Measurements from ENCODE around the gene SOX6. TPM values are rescaled to one million over a fixed set of nuclear protein-coding genes. Genes with fewer than 3 reads are reported as not detected.

SOX6 gene
- total and polyA plus RNA-seq, 7 donors: 0.61 to 47.6 (median 14.6) TPM

DNA sequence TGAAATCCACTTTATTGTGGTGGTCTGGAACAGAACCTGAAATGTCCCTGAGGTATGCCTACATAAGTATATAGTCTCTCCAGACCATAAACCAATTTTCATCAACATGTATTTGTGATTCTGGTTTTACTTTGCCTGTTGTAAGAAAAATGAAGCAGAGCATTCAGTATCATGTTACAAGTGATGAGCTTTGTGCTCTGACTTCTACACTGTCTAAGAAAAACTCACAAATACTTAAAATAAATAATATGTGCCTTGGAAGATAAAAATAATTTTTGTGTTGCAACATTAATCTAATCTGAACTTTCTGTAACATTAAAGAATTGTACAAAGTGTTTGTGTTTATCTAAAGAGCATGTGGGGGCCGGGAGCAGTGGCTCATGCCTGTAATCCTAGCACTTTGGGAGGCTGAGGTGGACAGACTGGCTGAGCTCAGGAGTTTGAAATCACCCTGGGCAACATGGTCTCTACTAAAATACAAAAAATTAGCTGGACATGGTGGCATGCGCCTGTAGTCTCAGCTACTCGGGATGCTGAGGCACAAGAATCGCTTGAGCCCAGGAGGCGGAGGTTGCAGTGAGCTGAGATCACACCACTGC, 219.5 kb downstream of the SOX6 start:
- TF ChIP-seq, protein P1, sequence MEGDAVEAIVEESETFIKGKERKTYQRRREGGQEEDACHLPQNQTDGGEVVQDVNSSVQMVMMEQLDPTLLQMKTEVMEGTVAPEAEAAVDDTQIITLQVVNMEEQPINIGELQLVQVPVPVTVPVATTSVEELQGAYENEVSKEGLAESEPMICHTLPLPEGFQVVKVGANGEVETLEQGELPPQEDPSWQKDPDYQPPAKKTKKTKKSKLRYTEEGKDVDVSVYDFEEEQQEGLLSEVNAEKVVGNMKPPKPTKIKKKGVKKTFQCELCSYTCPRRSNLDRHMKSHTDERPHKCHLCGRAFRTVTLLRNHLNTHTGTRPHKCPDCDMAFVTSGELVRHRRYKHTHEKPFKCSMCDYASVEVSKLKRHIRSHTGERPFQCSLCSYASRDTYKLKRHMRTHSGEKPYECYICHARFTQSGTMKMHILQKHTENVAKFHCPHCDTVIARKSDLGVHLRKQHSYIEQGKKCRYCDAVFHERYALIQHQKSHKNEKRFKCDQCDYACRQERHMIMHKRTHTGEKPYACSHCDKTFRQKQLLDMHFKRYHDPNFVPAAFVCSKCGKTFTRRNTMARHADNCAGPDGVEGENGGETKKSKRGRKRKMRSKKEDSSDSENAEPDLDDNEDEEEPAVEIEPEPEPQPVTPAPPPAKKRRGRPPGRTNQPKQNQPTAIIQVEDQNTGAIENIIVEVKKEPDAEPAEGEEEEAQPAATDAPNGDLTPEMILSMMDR (IDR thresholded peaks at IDR 0.05): no peak
- DNase-seq: no peak
- ATAC-seq: no peak
- H3K36me3 ChIP-seq (ENCODE audit: insufficient read depth in 1 of 2, low read depth in 1 of 2): no peaks in the 10 kb centered on the region
- H3K27me3 ChIP-seq (ENCODE audit: insufficient read depth in 3 of 3, low read length in 2 of 3): no peaks in the 10 kb centered on the region
- no peak overlapping the region for H3K4me3 ChIP-seq
- H3K27ac ChIP-seq: no peak overlapping the region
- WGBS, 3 donors: 89 to 99% (median 98%) methylated on average over 5 of the region's 5 CpGs
- no peaks in the 10 kb centered on the region for H3K9me3 ChIP-seq
- intact Hi-C loops (cut with DNase I): no loop called here
- H3K4me1 ChIP-seq: peaks cover 3% of the 10 kb centered on the region

DNA sequence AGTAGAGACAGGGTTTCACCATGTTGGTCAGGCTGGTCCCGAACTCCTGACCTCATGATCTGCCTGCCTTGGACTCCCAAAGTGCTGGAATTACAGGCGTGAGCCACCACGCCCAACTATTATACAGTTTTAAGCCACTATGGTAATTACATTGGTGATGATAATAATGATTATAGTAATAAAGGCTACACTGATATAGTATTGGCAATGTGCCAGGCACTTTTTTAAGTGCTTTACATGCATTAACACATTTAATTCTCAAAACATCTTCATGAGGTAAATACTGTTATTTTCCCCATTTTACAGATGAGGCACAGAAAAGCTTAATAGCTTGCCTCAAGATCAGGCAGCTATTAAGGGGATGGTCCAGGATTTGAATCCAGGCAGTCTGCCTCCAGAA, 222.5 kb downstream of the SOX6 start:
- Histone ChIP-seq H3K4me1 (no peaks in the 10 kb centered on the region), H3K36me3 (ENCODE audit: insufficient read depth in 1 of 2, low read depth in 1 of 2) (no peaks in the 10 kb centered on the region), H3K27ac (no peak overlapping the region), H3K9me3 (no peaks in the 10 kb centered on the region), H3K4me3 (no peak overlapping the region), H3K27me3 (ENCODE audit: insufficient read depth in 3 of 3, low read length in 2 of 3) (no peaks in the 10 kb centered on the region)
- intact Hi-C loops (cut with DNase I): no loop called here
- DNase-seq (no peak), ATAC-seq (no peak)
- TF ChIP-seq, protein P1 (IDR thresholded peaks at IDR 0.05): no peak
- whole genome bisulfite sequencing, 3 donors: 93 to 98% (median 96%) methylated on average over 3 of the region's 3 CpGs

DNA sequence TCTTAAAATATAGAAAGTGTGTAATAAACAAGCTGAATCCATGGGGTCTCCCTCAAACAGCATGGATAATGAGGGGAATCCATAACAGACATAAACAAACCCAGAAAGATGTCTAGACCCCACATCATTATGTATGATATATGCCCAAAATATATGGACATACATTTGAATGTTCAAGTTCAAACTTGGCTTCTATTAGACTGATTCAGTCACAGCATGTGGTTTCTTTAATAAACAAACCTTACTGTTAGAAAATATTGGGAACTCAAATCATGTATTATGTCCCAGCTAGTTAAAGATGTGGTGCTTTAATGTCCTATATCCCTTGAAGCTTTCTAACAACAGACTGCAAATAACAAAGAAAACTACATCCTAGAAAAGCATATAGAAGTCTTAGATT, 228.6 kb downstream of the SOX6 start:
- Histone ChIP-seq H3K27ac (no peak overlapping the region), H3K36me3 (ENCODE audit: insufficient read depth in 1 of 2, low read depth in 1 of 2) (no peaks in the 10 kb centered on the region), H3K9me3 (no peaks in the 10 kb centered on the region), H3K4me3 (no peak overlapping the region), H3K27me3 (ENCODE audit: insufficient read depth in 3 of 3, low read length in 2 of 3) (no peaks in the 10 kb centered on the region), H3K4me1 (peaks cover 10% of the 10 kb centered on the region)
- TF ChIP-seq, protein P1 (IDR thresholded peaks at IDR 0.05): no peak
- intact Hi-C loops (cut with DNase I): no loop called here
- DNase-seq (no peak), ATAC-seq (no peak)

DNA sequence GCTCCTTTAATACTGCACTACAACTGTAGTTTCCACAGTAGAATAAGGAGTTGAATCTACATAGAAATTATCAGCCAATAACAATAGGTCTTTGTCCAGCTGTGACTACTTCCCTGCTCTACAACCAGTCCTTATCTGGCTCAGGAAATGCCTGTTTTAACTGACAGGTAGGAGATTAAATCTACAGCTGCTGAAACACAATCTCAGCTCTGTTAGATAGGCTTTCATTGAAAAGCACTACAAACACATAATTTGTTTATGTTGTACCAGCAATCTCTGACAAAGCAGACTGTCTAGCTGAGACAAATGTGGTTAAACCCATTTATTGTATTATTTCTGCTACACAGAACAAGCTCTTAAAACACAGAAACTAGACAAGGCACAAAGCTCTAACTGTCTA, 230.0 kb downstream of the SOX6 start:
- no peak overlapping the region for H3K4me3 ChIP-seq
- H3K36me3 ChIP-seq (ENCODE audit: insufficient read depth in 1 of 2, low read depth in 1 of 2): no peaks in the 10 kb centered on the region
- no peaks in the 10 kb centered on the region for H3K9me3 ChIP-seq
- H3K27ac ChIP-seq: no peak overlapping the region
- intact Hi-C loops (cut with DNase I): no loop called here
- TF ChIP-seq, protein P1 (IDR thresholded peaks at IDR 0.05): no peak
- ATAC-seq (no peak), DNase-seq (no peak)
- peaks cover 10% of the 10 kb centered on the region for H3K4me1 ChIP-seq
- H3K27me3 ChIP-seq (ENCODE audit: insufficient read depth in 3 of 3, low read length in 2 of 3): no peaks in the 10 kb centered on the region

DNA sequence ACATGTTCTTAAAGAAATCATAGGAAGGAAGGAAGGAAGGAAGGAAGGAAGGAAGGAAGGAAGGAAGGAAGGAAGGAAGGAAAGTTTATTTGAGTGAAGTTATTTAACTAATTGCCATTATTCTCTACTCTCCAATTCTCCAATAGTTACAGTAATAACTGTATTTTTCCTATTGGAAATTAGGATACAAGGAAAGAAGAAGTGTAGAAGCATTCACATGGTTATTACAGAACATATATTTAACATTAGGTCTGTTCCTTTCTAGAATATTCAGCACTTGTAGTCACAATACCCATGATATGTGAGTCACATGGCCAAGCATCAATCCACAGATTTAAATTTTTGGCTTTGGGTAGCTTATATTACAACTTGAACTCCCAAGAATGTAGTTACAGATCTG, 230.6 kb downstream of the SOX6 start:
- Histone ChIP-seq H3K27ac (no peak overlapping the region), H3K9me3 (no peaks in the 10 kb centered on the region), H3K36me3 (ENCODE audit: insufficient read depth in 1 of 2, low read depth in 1 of 2) (no peaks in the 10 kb centered on the region), H3K27me3 (ENCODE audit: insufficient read depth in 3 of 3, low read length in 2 of 3) (no peaks in the 10 kb centered on the region), H3K4me1 (peaks cover 15% of the 10 kb centered on the region), H3K4me3 (no peak overlapping the region)
- DNase-seq: no peak
- intact Hi-C loops (cut with DNase I): no loop called here
- TF ChIP-seq, protein P1 (IDR thresholded peaks at IDR 0.05): no peak
- ATAC-seq: no peak

Data from psoas muscle (tissue), 8 donors.